ENCODE data around the gene SEMA5A. TPM values are rescaled to one million over a fixed set of nuclear protein-coding genes. Genes with fewer than 3 reads are reported as not detected.

The SEMA5A gene
- total RNA-seq, 4 donors from 2014 or later = 15.0 to 81.0 (median 52.9) TPM

DNA sequence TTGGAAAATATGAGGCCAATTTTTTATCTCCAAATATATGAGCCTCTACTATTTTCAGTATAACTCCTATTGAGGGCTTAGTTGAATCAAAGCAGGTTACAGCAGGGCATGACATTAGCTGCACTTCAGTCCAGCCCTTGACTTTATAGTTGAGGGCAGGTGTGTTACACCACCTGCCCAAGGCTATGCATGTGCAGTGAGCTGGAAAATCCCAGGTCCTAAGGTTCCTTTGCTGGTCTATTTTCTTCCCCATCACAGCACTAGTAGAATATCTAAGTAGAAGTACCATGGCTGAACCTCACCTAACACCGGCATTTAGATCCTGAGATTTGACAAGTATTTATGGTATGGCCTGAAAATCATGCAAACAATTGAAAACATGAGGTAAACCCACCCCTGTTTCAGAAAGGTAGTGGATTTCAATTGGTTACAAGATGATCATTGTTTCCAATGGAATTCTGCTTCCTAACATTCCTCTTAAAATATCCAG is 201.1 kb downstream of the SEMA5A start:
- Histone ChIP-seq H3K9me3 (no peaks in the 10 kb centered on the region), H3K27me3 (no peaks in the 10 kb centered on the region), H3K4me3 (no peak overlapping the region), H3K36me3 (no peaks in the 10 kb centered on the region), H3K27ac (no peak overlapping the region), H3K4me1 (peaks cover 0 to 12% (median 5%) of the 10 kb centered on the region in 4 donors)
- no peak for DNase-seq
- in situ Hi-C loops (cut with MboI; ENCODE audit: low pct_ligation_motif_present in 1 of 4, low pct_unique_long_range_greater_than_20kb in 1 of 4, low sequenced_read_pairs in 3 of 4) = no loop called here
- TF ChIP-seq POLR2AphosphoS5 (IDR thresholded peaks at IDR 0.05) (no peak), EP300 (IDR thresholded peaks at IDR 0.05; ENCODE audit: low read depth) (no peak), POLR2A (IDR thresholded peaks at IDR 0.05) (no peak)
- TF ChIP-seq, protein P1, sequence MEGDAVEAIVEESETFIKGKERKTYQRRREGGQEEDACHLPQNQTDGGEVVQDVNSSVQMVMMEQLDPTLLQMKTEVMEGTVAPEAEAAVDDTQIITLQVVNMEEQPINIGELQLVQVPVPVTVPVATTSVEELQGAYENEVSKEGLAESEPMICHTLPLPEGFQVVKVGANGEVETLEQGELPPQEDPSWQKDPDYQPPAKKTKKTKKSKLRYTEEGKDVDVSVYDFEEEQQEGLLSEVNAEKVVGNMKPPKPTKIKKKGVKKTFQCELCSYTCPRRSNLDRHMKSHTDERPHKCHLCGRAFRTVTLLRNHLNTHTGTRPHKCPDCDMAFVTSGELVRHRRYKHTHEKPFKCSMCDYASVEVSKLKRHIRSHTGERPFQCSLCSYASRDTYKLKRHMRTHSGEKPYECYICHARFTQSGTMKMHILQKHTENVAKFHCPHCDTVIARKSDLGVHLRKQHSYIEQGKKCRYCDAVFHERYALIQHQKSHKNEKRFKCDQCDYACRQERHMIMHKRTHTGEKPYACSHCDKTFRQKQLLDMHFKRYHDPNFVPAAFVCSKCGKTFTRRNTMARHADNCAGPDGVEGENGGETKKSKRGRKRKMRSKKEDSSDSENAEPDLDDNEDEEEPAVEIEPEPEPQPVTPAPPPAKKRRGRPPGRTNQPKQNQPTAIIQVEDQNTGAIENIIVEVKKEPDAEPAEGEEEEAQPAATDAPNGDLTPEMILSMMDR (IDR thresholded peaks at IDR 0.05) = no peak
- WGBS, 2 donors (ENCODE audit: low coverage in 1 of 2) = 93 to 100% methylated on average over 1 of the region's 1 CpG
- intact Hi-C loops (cut with DNase I; ENCODE audit: low total_unique reads) = no loop called here

DNA sequence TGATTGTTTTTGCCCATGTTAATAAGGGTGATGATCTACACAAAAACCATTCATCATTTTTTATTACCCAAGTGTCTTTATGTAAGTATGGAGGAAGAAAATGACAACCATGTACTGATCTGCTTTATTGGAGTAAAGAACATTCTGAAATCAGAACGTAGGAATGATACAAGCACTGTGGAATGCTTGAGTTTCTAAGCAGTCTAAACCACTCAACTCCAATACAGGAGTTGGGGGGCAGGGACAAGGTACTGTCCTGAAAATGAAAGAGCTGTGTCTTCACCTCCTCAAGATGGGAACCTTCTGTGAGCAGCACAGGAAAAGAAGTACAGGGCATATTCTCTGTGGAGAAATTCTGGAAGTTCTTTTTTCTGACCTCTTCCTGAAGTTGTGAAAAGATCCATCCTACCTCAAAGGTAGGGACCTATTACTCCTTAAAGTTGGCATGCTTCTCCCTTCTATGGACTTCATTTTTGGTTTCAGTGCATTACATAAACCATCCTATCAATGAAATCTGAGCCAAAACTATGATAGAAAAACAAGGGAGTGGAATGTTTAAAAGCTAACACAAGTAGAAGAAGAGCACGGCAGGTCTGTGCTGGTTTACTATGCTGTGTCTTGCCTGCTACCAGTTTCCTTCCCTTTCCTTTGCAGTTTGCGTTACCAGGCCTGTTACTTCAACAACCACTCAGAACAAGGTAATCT is 202.6 kb downstream of the SEMA5A start:
- in situ Hi-C loops (cut with MboI; ENCODE audit: low pct_ligation_motif_present in 1 of 4, low pct_unique_long_range_greater_than_20kb in 1 of 4, low sequenced_read_pairs in 3 of 4) = no loop called here
- Histone ChIP-seq H3K9me3 (no peaks in the 10 kb centered on the region), H3K27me3 (no peaks in the 10 kb centered on the region), H3K36me3 (no peaks in the 10 kb centered on the region), H3K27ac (no peak overlapping the region), H3K4me3 (no peak overlapping the region), H3K4me1 (peaks cover 0 to 4% (median 2%) of the 10 kb centered on the region in 4 donors)
- 47 to 59% methylated on average over 3 of the region's 3 CpGs for WGBS, 2 donors (ENCODE audit: low coverage in 1 of 2)
- TF ChIP-seq POLR2A (IDR thresholded peaks at IDR 0.05) (no peak), EP300 (IDR thresholded peaks at IDR 0.05; ENCODE audit: low read depth) (no peak), POLR2AphosphoS5 (IDR thresholded peaks at IDR 0.05) (no peak)
- TF ChIP-seq, protein P1 (IDR thresholded peaks at IDR 0.05) = no peak
- no peak for DNase-seq
- intact Hi-C loops (cut with DNase I; ENCODE audit: low total_unique reads) = no loop called here

DNA sequence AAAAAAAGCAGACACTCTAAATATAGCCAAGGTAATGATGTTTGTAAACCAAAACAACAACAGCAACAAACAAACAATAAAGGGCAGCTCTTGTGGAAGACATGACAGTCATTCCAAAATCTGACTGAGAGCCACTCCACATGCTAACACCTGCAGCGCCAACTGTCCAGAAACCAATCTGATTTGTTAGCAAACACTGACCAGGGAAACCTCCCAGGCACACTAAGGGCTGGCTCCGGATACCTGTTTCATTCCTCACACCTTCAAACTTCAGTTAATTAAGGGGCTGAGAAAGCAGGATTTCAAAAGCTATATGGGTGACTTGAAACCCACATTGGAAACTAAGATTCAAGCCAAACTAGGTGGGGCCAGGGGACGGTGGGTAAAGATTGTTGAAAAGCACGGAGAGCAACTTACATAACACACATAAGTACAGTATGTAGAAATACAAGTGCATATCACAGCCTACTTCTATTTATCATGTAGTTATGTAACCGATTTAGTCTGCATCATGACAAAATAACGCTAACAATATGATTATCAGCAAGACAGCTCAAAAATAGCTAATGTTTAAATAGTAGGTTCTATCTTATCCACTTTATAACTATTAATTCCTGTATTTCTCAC is 203.6 kb downstream of the SEMA5A start:
- Histone ChIP-seq H3K9me3 (no peaks in the 10 kb centered on the region), H3K4me1 (peaks cover 0 to 3% (median 0%) of the 10 kb centered on the region in 4 donors), H3K27ac (no peak overlapping the region), H3K36me3 (no peaks in the 10 kb centered on the region), H3K27me3 (no peaks in the 10 kb centered on the region), H3K4me3 (no peak overlapping the region)
- in situ Hi-C loops (cut with MboI; ENCODE audit: low pct_ligation_motif_present in 1 of 4, low pct_unique_long_range_greater_than_20kb in 1 of 4, low sequenced_read_pairs in 3 of 4) = no loop called here
- no peak for DNase-seq
- TF ChIP-seq, protein P1 (IDR thresholded peaks at IDR 0.05) = no peak
- 81 to 95% methylated on average over 5 to 6 of the region's 6 CpGs for WGBS, 2 donors (ENCODE audit: low coverage in 1 of 2)
- intact Hi-C loops (cut with DNase I; ENCODE audit: low total_unique reads) = no loop called here

DNA sequence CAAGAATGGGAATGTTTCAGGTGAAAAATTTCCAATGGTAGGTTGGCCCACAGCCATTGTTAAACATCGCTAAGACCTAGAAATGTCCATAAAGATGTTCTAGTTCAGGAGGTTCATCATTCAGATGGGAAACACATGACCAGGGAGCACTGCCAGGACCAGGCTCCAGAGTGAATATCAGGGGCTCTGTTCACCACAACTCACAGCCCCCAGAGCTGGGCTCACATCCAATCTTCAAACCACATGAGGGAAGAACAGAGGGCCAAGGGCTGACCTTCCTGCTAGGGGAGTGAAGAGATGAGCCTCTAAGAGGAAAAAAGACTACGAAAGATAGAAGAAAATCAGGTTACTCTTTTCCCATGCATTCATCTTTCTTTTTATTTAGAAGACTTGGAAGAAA is 205.8 kb downstream of the SEMA5A start:
- no peak for TF ChIP-seq EP300 (IDR thresholded peaks at IDR 0.05; ENCODE audit: low read depth)
- TF ChIP-seq, protein P1 (IDR thresholded peaks at IDR 0.05) = no peak
- TF ChIP-seq POLR2A (IDR thresholded peaks at IDR 0.05) = no peak
- TF ChIP-seq POLR2AphosphoS5 (IDR thresholded peaks at IDR 0.05) = no peak
- no peaks in the 10 kb centered on the region for H3K36me3 ChIP-seq
- no peaks in the 10 kb centered on the region for H3K27me3 ChIP-seq
- in situ Hi-C loops (cut with MboI; ENCODE audit: low pct_ligation_motif_present in 1 of 4, low pct_unique_long_range_greater_than_20kb in 1 of 4, low sequenced_read_pairs in 3 of 4) = no loop called here
- intact Hi-C loops (cut with DNase I; ENCODE audit: low total_unique reads) = no loop called here
- DNase-seq = no peak
- 79 to 93% methylated on average over 2 of the region's 2 CpGs for WGBS, 2 donors (ENCODE audit: low coverage in 1 of 2)
- H3K27ac ChIP-seq = no peak overlapping the region
- H3K4me3 ChIP-seq = no peak overlapping the region
- peaks cover 0 to 3% (median 0%) of the 10 kb centered on the region in 4 donors for H3K4me1 ChIP-seq
- no peaks in the 10 kb centered on the region for H3K9me3 ChIP-seq
